AG08395 (cell line): ENCODE data around the gene HMGXB4.
A peak's percentile ranks its signal among the peaks of the same experiment; 100 is the strongest.

Experiments used
- DNase-seq: peaks from one replicate; pipeline ENCODE4 v3.0.0; 2012; ENCODE audit warnings: mixed read lengths, low spot score

The HMGXB4 gene

DNA sequence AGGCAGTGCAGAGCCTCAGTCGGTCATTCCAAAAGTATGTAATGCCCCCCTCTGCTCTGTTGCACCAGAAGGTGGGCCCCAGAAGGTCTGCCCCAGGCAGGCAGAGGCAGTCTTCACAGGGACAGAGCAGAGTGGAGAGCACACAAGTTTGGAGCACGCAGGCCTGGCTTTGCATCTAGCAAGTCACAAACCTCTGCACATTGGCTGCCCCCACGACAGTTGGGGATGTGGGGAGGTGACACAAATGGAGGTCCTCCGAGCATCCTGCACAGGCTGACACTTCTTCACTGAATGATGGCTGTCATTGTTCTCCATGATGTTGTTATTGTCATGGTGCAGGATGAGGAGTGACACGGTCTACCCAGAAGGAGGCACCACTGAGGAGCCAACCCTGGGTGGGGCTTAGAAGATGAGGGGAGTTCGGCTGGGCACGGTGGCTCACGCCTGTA is 54.3 kb downstream of the HMGXB4 start:
- no peak for DNase-seq

DNA sequence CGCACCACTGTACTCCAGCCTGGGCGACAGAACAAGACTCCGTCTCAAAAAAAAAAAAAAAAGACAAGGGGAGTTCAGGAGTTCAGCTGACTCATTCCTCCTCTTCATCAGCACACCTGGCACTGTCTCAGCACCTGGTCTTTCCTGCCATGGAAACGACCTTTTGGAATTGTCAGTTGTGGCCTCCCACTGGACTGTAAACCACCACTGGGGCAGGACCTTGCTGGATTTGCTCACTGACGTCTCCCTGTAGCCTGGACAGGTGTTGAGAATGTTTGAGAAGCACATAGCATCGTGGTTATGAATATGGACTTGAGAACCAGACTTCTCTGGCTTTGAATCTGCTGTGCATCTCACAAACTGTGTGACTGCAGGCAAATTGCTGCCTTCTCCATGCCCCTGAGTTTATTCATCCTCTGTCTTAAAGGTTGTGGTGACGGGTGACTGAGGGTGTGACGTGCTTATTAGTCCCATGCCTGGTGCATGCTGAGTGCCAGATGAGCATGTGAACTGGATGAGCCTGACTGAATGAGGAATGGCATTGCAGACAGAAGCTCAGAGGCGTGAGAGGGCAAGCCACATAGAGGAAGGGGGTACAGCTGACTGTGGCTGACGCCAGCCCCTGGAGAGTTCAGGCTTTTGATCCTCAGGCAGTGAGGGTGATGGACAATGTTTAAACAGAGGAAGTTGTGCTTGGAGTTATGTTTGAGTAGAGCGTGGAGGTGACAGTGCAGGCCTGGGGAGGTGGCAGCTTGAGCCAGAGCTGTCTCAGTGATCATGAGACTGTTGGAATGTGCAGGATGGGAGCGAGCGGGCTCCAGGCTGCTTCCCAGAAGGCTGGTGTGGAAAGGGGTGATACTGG is 55.1 kb downstream of the HMGXB4 start:
- peak; percentile 80 for DNase-seq

DNA sequence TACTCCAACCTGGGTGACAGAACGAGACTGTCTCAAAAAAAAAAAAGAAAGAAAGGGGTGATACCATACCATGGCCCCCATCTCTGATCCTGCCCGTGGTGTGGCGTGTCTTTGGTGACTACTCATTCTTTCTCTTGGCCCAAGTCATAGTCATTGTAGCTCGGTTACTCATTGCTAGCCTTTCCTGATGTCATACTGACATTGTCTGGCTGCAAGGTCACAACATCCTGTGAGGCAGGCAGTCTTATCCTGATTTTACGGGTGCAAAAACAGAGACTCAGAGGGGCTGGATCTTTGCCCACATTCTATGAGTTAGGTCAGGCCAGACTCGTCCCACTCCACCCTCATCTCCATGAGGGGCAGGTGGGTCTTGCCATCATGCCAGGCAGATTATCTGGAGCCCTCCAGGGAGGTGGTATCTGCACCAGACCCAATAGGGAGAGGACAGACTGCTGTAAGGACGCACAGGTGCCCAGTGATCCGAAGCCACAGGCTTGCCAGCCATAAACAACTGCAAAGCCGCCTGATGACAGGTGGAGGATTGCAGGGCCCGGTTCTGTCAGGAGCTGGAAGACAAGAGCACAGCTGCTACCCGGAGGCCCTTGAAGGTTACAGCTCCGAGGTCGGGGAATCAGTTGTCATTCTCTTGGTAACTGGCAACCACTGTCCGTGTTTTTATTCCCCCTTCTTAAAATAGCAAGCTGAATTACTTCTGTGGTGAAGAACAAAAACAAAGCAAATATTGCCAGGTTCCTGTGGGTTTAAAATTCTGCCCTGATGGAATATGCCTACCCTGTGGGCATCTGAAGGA is 56.2 kb downstream of the HMGXB4 start:
- DNase-seq = peak; percentile 91

DNA sequence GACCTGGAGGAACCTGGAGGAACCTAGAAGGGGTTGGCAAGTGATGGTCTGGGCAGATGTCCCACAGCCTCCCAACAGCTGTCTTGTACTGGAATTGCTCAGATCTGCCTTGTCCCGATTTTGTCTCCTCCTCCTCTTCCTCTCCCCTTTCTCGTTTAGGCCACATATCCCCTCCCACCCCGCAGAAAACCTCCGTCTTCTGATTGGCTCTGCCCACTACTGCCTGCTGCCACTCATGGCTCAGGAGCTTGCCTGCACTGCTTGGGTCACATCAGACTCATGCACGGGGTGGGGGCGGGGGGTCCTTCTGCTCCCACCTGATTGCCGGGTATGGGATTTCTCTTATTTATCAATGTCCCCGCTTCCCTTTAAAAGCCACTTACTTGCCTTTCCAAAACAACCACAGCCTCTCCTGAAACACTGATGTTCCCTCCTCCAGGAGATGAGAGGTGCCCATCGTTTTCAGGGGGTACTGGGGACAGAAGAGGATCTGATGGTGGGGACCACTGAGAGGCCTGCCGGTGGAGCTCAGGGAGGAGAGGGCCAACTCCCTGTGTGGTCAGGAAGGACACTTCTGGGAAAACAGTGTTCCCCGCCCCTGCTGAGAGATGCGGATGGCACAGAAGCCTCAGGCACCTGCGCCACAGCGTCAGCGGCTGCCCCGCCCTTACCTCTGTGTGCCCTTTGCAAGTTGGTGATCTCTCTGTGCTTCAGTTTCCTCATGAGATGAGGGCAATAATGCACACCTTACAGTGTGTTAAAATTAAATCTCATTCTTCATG is 57.1 kb downstream of the HMGXB4 start:
- no peak for DNase-seq

- DNase-seq = no peak
Observed at GRCh38 chr22:35315141-35315854, 58.0 kb downstream of the HMGXB4 start.

DNA sequence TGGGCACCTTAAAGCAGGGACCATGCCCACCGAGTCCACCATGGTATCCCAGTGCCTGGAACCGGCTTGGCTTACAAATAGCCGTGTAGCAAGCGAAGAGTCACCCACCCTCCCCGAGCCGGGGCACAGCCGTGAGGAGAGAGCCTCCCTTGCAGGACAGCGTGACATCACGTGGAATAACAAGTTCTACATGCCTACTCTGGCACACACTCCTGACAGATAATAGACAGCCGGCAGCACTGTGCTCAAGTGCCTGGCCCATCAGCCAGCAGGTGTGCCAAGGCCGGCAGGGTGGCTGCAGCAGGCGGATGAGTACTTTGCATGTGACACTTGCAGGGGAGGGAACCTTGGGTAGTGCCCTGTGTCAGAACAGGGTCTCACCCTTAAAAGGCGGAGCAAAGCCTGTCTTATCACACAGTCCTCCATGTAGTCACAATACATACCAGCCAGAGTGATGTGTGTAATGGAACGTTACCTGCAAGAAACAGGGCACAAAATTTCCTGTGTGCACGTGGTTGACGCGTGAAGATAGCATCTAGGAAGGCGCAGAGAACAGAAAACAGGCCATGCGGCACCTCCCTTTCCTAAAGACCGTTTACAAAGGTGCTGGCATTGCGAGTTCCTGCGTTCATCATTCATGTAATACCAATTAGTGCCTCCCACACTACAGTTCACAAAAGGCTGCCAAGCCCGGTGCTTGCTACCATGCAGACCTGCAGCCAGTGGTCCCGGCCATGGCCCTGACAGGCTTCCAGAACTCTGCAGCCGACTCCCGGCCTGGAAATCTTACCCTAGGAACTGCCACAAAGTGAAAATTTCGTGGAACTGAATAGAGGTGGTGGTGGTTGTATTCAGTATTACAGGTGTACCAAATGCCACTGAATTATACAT is 58.8 kb downstream of the HMGXB4 start:
- DNase-seq = no peak

- DNase-seq = no peak
Observed at GRCh38 chr22:35316751-35317150, 59.5 kb downstream of the HMGXB4 start.

DNA sequence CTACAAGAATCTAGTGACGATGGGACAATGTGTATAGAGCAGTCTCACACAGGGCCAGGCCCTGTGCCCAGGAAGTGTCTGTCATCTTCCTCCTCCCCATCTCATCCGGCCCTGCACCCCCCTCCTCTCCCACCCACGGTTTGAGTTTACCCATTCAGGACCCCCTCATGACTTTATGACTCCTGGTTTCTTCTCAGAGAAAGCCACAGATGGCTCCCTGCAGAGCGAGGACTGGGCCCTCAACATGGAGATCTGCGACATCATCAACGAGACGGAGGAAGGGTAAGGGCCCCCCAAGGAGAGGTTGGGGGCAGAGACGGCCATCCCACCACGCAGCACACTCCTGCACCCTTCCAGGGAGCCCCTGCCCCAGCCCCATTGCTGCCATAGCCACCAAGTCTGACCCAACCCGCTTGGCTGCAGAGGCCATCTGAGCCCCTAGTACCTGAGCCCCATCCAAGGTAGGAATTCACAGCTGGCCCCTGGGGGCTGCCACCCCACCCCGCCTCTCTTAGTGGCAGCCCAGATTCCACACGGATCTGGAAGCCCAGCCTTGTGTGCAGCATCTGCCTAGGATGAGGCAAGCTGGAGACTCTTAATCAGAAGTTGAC is 60.5 kb downstream of the HMGXB4 start:
- no peak for DNase-seq

DNA sequence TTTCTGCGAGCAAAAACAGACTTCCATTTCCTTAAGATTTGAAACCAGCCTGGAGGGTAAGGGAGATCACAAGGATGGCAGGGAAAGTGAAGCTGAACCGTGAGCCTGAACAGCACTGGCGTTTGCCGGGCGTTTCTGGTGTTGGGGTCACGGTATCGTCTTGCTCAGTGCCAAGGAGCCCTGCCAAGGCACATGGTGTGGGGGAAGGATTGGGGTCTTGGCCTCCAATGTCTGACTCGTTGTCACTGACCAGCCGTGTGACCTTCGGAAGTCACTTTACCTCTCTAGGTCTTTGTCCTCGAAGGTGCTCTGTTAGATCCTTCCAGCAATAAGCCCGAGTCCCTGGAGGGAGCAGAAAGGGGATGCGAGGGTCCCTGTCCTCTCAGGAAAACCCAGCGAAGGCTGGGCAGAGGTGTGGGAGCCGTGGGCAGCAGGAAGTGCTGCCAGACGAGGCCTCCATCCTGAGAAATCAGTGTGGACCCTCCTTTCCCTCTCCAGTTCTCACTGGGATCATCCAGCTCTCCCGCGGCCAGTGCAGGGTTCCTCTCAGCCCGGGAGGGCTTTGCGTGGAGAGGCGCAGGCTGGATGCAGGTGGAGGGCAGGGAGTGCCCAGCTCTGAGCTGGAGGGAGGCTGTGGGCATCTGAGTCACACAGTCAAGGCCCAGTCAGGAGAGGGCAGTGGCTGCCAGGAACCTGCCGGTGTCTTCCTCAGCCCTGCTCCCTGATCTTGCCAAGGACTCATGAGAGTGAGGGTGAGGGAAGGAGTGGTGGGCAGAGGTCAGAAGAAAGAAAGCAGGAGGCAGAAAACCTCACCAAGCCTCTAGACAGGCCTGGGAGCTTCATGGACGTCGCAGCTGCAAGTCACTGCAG is 61.3 kb downstream of the HMGXB4 start:
- no peak for DNase-seq

DNA sequence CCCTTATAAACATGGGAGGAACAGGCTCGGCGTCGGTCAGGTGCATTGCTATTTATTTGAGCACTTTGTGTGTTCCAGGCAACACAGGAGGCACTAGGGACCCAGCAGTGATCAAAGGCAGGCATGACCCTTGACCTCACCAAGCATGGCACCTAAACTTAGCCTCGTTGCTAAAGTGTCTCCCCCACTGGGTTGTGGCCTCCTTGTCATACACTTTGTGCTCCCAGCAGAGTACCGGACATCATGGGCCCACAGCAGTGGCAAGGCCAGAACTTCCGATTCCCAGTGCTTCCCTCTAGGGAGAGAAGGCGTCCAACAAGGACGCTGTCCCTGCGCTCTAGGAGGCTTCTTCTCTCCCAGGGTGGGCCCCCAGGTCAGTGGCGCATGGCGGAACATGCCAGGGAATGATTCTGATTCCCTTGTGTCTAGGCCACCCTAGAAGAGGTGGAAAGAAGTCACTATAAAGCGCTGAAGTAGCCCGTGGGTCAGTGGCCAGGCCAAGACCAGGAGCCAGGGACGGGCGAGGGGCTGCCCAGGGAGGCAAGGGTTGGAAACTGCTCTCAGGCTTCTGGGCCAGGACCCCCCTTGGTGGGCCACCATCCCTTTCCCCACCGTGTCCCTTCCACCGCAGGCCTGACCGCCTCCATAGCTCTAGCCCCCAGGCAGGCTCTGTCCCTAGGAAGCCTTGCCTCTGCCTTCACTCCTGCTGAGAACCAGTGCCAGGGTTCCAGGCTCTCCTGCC is 62.1 kb downstream of the HMGXB4 start:
- no peak for DNase-seq

- no peak for DNase-seq
Observed at GRCh38 chr22:35322126-35322525, 64.8 kb downstream of the HMGXB4 start.

GRCh38 chr22:35322893-35323292 is 65.6 kb downstream of the HMGXB4 start:
- no peak for DNase-seq

GRCh38 chr22:35323305-35323704 is 66.0 kb downstream of the HMGXB4 start:
- DNase-seq = no peak

- no peak for DNase-seq
Observed at GRCh38 chr22:35324067-35324466, 66.8 kb downstream of the HMGXB4 start.

- no peak for DNase-seq
Observed at GRCh38 chr22:35324762-35325161, 67.5 kb downstream of the HMGXB4 start.

DNA sequence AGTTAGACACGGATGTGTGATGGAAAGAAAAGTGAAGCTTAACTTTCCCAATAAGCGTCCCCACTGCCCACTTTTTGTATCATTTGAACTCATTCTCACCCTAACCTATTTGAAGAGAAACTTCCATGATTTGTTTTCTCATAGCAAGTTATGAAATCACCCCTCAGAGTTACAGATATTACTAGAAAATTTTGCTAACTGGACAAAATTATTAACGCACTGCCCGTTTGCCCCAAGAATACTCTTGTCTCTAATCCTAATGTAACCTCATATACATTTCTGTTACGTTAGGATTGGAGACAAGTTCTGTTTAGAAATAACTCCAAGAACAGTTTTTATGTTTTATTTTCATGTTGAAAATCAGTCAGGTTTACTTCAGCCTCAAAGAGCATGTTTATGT is 67.9 kb downstream of the HMGXB4 start:
- DNase-seq = no peak

DNA sequence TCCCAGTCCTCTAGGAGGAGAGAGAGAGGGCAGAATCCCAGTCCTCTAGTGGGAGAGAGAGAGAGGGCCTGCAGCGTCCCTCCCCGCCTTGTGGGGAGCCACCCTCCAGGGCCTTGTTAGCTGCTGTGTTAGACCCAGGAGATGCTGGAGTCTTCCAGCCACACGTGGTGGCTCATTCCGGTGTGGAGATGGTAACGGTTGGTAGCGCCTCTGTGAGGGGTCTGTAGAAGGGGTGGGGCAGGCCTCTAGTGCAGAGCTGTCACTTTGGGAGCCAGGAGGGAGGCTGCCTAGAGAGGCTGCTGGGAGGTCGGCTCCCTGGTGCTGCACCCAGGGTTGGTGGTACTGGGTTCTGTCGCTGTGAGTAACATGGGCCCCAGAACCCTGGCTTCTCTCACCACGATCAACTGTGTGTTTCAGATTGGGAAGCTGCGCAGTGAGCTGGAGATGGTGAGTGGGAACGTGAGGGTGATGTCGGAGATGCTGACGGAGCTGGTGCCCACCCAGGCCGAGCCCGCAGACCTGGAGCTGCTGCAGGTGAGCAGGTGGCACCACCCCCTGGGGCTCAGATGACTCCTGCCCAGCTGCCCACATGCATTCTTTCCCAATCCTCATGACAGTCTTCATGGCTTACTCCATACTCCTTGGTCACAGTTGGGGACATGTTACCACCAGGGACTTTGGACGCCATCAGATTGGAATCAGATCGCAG is 69.7 kb downstream of the HMGXB4 start:
- no peak for DNase-seq
